Raji (cell line): ENCODE results near the gene KDSR.

Source experiments
- POLR2A ChIP-seq: IDR thresholded peaks from 2 replicates; pipeline ENCODE4 v1.6.1; 2011; ENCODE audit warnings: low read depth, low read length, control low read depth; ENCODE audit not compliant: insufficient read depth

KDSR gene

GRCh38 chr18:63367053-63367953, at the start of gene KDSR:
TSS of gene KDSR (minus strand) at chr18:63367206. CDS start at chr18:63367118, 88 bp downstream.
- peak; percentile 65 for TF ChIP-seq POLR2A

- no peak for TF ChIP-seq POLR2A
Observed at GRCh38 chr18:63412953-63413352, 45.9 kb upstream of the KDSR start.

- no peak for TF ChIP-seq POLR2A
Observed at GRCh38 chr18:63410792-63411191, 43.8 kb upstream of the KDSR start.

GRCh38 chr18:63409301-63409700, 42.3 kb upstream of the KDSR start:
- no peak for TF ChIP-seq POLR2A

- no peak for TF ChIP-seq POLR2A
Observed at GRCh38 chr18:63407734-63408133, 40.7 kb upstream of the KDSR start.

- TF ChIP-seq POLR2A = no peak
Observed at GRCh38 chr18:63405986-63406385, 39.0 kb upstream of the KDSR start.

GRCh38 chr18:63402246-63403162, 35.5 kb upstream of the KDSR start:
- TF ChIP-seq POLR2A = no peak

- no peak for TF ChIP-seq POLR2A
Observed at GRCh38 chr18:63399300-63399699, 32.3 kb upstream of the KDSR start.

GRCh38 chr18:63397349-63397748, 30.3 kb upstream of the KDSR start:
- no peak for TF ChIP-seq POLR2A

GRCh38 chr18:63395503-63395902, 28.5 kb upstream of the KDSR start:
- no peak for TF ChIP-seq POLR2A

GRCh38 chr18:63394954-63395353, 27.9 kb upstream of the KDSR start:
- no peak for TF ChIP-seq POLR2A

- no peak for TF ChIP-seq POLR2A
Observed at GRCh38 chr18:63387861-63388260, 20.9 kb upstream of the KDSR start.

- TF ChIP-seq POLR2A = no peak
Observed at GRCh38 chr18:63382843-63383242, 15.8 kb upstream of the KDSR start.

- no peak for TF ChIP-seq POLR2A
Observed at GRCh38 chr18:63379639-63379962, 12.6 kb upstream of the KDSR start.

- no peak for TF ChIP-seq POLR2A
Observed at GRCh38 chr18:63378919-63379638, 12.1 kb upstream of the KDSR start.
